Transverse colon (tissue), 4 donors: ENCODE data around the gene MKRN2. TPM values are rescaled to one million over a fixed set of nuclear protein-coding genes. Genes with fewer than 3 reads are reported as not detected.

Experiments
- DNase-seq: peaks from one replicate; pipeline ENCODE4 v3.0.0-alpha.2; 2019
- H3K27ac ChIP-seq, 4 donors: fragments of 200-600 bp; sonication (generic); 2 replicates each; pipeline ENCODE4 v1.5.1; 2016 to 2018; ENCODE audit warnings: inconsistent platforms in 4 of 4
- H3K27me3 ChIP-seq: fragments of 200-600 bp; sonication (generic); 2 replicates; pipeline ENCODE4 v1.5.1; 2017; ENCODE audit warnings: inconsistent platforms
- H3K36me3 ChIP-seq, 4 donors: fragments of 200-600 bp; sonication (generic); 2 replicates each; pipeline ENCODE4 v1.5.1; 2017 to 2019; ENCODE audit warnings: inconsistent platforms in 4 of 4
- H3K4me1 ChIP-seq, 4 donors: fragments of 200-600 bp; sonication (generic); 2 replicates each; pipeline ENCODE4 v1.5.1; 2017 to 2020; ENCODE audit warnings: inconsistent platforms in 4 of 4
- H3K4me3 ChIP-seq, 4 donors: fragments of 200-600 bp; sonication (generic); 1 replicate in 1 of 4; 2 replicates in 3 of 4; pipeline versions ENCODE4 v1.5.1 to v1.6.1; 2017 to 2019; ENCODE audit warnings: inconsistent platforms in 4 of 4
- H3K9me3 ChIP-seq, 2 donors: fragments of 200-600 bp; sonication (generic); 2 replicates each; pipeline ENCODE4 v1.5.1; 2017 to 2019; ENCODE audit warnings: inconsistent platforms in 2 of 2
- EP300 ChIP-seq: sonication (generic); formaldehyde crosslinking; IDR thresholded peaks from one replicate; pipeline ENCODE4 v1.6.1; 2017; ENCODE audit warnings: antibody characterized with exemption, low read depth
- POLR2A ChIP-seq: fragments of 450-650 bp; IDR thresholded peaks from one replicate; pipeline ENCODE4 v1.6.1; 2016; ENCODE audit warnings: antibody characterized with exemption, mild to moderate bottlenecking, moderate library complexity
- POLR2AphosphoS5 ChIP-seq, 3 donors: sonication (generic); formaldehyde crosslinking; IDR thresholded peaks; one replicate each; pipeline ENCODE4 v1.6.1; 2016; ENCODE audit warnings: antibody characterized with exemption in 3 of 3
- WGBS, 2 donors: methylation state at CpG; one replicate each; pipeline ENCODE4 v1.1.5; 2018; ENCODE audit warnings: low coverage in 1 of 2; 5-methylcytosine and 5-hydroxymethylcytosine counted together
- in situ Hi-C, 4 donors: fragments of 200-750 bp; cut with MboI; loops; one replicate each; pipeline versions ENCODE4 v1.15.0 to v1.15.1; 2017; ENCODE audit warnings: low sequenced_read_pairs in 3 of 4, low pct_ligation_motif_present in 1 of 4, low pct_unique_long_range_greater_than_20kb in 1 of 4
- intact Hi-C: fragments of 100-400 bp; cut with DNase I; formaldehyde crosslinking; loops from one replicate; pipeline ENCODE4 v1.15.1; 2023; ENCODE audit warnings: low total_unique reads
- total RNA-seq, 4 donors: library from RNA; depleted of rRNA; stranded (reverse); fragments of >200 nt; gene quantifications; one replicate each; pipeline ENCODE4 v1.1.0, GENCODE V29; 2016
- TF ChIP-seq, protein P1 (sequence below), 5 experiments: fragments of 200-600 bp in 3 of 5; fragments of 450-650 bp in 2 of 5; sonication (generic) in 3 of 5; IDR thresholded peaks; 1 replicate in 2 of 5; 2 replicates in 3 of 5; pipeline ENCODE4 v1.5.1; 2016 to 2017; ENCODE audit warnings: antibody characterized with exemption in 5 of 5, inconsistent platforms in 3 of 5, mild to moderate bottlenecking in 2 of 5, moderate library complexity in 1 of 5

MKRN2 gene
- total RNA-seq, 4 donors from 2014 or later, result 22.9 to 30.6 (median 25.4) TPM

DNA sequence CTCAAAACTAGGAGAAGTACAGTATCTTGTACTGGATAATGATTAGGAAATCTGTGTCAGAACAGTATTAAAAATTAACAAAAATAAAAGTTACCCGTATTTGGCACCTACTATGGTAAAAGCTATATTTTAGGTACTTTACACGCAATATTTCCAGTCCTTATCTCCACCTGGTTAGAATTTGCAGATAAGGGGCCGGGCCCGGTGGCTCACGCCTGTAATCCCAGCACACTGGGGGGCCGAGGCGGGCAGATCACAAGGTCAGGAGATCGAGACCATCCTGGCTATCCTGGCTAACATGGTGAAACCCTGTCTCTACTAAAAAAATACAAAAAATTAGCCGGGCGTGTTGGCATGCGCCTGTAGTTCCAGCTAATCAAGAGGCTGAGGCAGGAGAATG, 40.0 kb upstream of the MKRN2 start:
- TF ChIP-seq POLR2A (no peak), EP300 (no peak), POLR2AphosphoS5 (IDR thresholded peaks at IDR 0.05) (no peak)
- TF ChIP-seq, protein P1, sequence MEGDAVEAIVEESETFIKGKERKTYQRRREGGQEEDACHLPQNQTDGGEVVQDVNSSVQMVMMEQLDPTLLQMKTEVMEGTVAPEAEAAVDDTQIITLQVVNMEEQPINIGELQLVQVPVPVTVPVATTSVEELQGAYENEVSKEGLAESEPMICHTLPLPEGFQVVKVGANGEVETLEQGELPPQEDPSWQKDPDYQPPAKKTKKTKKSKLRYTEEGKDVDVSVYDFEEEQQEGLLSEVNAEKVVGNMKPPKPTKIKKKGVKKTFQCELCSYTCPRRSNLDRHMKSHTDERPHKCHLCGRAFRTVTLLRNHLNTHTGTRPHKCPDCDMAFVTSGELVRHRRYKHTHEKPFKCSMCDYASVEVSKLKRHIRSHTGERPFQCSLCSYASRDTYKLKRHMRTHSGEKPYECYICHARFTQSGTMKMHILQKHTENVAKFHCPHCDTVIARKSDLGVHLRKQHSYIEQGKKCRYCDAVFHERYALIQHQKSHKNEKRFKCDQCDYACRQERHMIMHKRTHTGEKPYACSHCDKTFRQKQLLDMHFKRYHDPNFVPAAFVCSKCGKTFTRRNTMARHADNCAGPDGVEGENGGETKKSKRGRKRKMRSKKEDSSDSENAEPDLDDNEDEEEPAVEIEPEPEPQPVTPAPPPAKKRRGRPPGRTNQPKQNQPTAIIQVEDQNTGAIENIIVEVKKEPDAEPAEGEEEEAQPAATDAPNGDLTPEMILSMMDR (IDR thresholded peaks at IDR 0.05), result no peak
- Histone ChIP-seq H3K4me3 (no peak overlapping the region), H3K27me3 (no peaks in the 10 kb centered on the region), H3K27ac (no peak overlapping the region), H3K4me1 (no peaks in the 10 kb centered on the region), H3K9me3 (no peaks in the 10 kb centered on the region), H3K36me3 (no peaks in the 10 kb centered on the region)
- no peak for DNase-seq
- in situ Hi-C loops, result no loop called here
- 86 to 96% methylated on average over 8 to 11 of the region's 11 CpGs for WGBS, 2 donors
- intact Hi-C loops, result no loop called here

DNA sequence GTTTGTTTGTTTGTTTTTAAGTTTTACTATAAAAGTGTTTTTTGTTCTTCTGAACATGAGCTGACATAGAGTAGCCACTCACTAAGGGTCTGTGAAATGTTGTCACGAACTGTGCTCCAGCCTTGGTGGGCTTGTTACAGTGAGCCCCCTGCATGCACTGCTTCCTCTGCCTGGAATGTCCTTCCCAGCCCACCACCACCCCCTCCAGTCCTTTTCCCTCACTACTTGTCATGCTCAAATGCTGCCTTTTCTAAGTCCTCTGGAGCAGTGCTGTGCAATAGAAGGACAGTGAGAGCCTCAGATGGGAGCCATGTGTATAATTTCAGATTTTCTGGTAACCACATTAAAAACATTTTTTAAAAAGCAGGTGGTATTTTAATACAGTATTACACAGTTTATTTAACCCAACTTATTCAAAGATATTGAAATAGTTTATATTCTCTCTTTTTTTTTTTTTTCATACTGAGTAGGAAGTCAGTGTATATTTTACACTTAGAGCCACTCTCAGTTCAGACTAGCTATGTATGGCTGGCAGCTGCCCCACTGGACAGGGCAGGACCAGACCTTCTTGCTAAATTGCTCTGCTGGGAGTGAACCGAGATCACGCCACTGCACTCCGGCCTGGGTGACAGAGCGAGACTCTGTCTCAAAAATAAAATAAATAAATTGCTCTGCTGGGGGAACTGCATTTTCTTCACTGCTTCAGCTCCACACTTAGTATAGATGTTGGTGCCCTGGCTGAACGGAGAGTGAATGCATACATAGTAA, 38.4 kb upstream of the MKRN2 start:
- 87 to 100% methylated on average over 1 to 6 of the region's 6 CpGs for WGBS, 2 donors
- intact Hi-C loops (no loop called here), in situ Hi-C loops (no loop called here)
- Histone ChIP-seq H3K4me3 (no peak overlapping the region), H3K4me1 (no peaks in the 10 kb centered on the region), H3K27ac (no peak overlapping the region), H3K27me3 (no peaks in the 10 kb centered on the region), H3K9me3 (no peaks in the 10 kb centered on the region), H3K36me3 (no peaks in the 10 kb centered on the region)
- no peak for TF ChIP-seq POLR2AphosphoS5 (IDR thresholded peaks at IDR 0.05)
- no peak for TF ChIP-seq POLR2A
- TF ChIP-seq, protein P1 (IDR thresholded peaks at IDR 0.05), result no peak
- no peak for TF ChIP-seq EP300
- DNase-seq, result no peak

DNA sequence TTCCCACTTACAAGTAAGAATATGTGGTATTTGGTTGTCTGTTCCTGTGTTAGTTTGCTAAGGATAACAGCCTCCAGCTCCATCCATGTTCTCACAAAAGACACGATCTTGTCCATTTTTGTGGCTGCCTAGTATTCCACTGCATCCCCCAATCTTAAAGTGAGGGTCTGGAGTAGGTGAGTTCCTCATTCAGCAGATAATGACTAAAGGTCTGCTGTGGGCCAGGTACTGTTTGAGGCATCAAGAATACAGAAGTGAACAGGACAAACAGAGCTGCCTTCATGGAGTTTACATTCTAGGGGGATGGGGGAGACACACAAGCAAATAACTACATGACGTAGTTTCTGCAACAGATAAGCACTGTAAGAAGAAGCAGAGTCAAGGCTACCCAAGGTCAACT, 35.9 kb upstream of the MKRN2 start:
- Histone ChIP-seq H3K4me3 (no peak overlapping the region), H3K9me3 (no peaks in the 10 kb centered on the region), H3K27me3 (no peaks in the 10 kb centered on the region), H3K4me1 (no peaks in the 10 kb centered on the region), H3K27ac (no peak overlapping the region), H3K36me3 (peaks cover 0 to 4% (median 0%) of the 10 kb centered on the region in 4 donors)
- no peak for DNase-seq
- TF ChIP-seq POLR2AphosphoS5 (IDR thresholded peaks at IDR 0.05), result no peak
- TF ChIP-seq POLR2A, result no peak
- TF ChIP-seq, protein P1 (IDR thresholded peaks at IDR 0.05), result no peak
- no peak for TF ChIP-seq EP300
- intact Hi-C loops (no loop called here), in situ Hi-C loops (no loop called here)
- 94 to 100% methylated on average over 1 to 2 of the region's 2 CpGs for WGBS, 2 donors

DNA sequence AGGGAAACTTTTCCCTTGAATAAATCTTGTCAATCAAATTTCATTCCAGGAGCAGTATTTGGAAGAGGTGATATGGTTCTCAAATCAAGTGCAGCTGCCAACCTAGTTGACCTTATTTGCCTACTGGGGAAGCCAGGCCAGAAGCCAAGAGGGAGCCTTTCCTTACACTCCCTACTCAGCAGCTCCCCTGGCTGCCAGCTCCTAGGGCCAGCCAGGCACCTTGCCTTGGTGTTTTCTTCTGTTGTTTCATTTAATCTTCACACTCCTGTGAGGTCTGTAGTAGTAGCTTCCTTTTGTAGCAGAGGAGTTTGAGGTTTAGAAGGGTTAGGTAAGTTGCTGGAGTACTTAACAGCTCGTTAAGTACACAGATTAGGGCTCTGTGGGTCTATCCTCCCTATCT, 34.2 kb upstream of the MKRN2 start:
- H3K27me3 ChIP-seq, result no peaks in the 10 kb centered on the region
- H3K4me1 ChIP-seq, result no peaks in the 10 kb centered on the region
- in situ Hi-C loops (no loop called here), intact Hi-C loops (no loop called here)
- H3K4me3 ChIP-seq, result no peak overlapping the region
- DNase-seq, result no peak
- WGBS, 2 donors, result 57 to 62% methylated on average over 1 of the region's 1 CpG
- no peaks in the 10 kb centered on the region for H3K9me3 ChIP-seq
- no peak for TF ChIP-seq POLR2A
- TF ChIP-seq, protein P1 (IDR thresholded peaks at IDR 0.05), result no peak
- TF ChIP-seq POLR2AphosphoS5 (IDR thresholded peaks at IDR 0.05), result no peak
- no peak for TF ChIP-seq EP300
- H3K36me3 ChIP-seq, result peaks cover 0 to 4% (median 0%) of the 10 kb centered on the region in 4 donors
- no peak overlapping the region for H3K27ac ChIP-seq
